Measurements from ENCODE around the gene FGF18.

The FGF18 gene

DNA sequence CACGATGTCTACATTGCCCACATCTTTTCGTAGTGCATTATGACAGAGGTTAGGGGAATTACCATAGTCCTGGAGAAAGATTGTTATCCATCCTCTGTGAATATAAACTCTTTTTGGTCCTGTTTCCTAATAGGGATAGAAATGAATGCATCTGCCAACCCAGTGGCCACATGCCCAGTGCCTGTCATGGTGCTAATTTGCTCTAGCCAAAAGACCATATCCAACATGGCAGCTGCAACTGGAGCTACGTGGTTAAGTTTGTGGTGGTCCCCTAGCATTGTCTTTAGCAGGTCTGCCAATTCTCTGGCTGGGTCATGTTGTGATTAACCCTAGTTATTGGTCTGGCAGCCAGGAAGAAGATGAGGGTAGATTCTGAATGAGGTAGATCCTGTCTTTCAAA is 87.5 kb downstream of the FGF18 start:
- no peak for DNase-seq
